ENCODE results near the gene MAPKAPK3.

MAPKAPK3 gene

GRCh38 chr3:50617096-50617791, at the start of gene MAPKAPK3:
MAPKAPK3 (plus strand) TSS chr3:50617151; CDS start chr3:50617566, 415 bp downstream.
- Histone ChIP-seq H3K9me3 (ENCODE audit: control insufficient read depth, insufficient read depth, low read length) (no peaks in the 10 kb centered on the region), H3F3A (ENCODE audit: control insufficient read depth, insufficient read depth) (peaks cover 13% of the 10 kb centered on the region), H3K4me3 (ENCODE audit: low read length) (peak within 1 kb of the TSS; percentile 84), H4K20me1 (ENCODE audit: control insufficient read depth, insufficient read depth, low read depth, low read length) (peaks cover 5% of the 10 kb centered on the region; the same call in 1 of the 2 replicates), H3K27me3 (ENCODE audit: control insufficient read depth, low read length) (peaks cover 21% of the 10 kb centered on the region), H3K79me2 (ENCODE audit: control insufficient read depth, low read length) (peaks cover 6% of the 10 kb centered on the region; the same call in 1 of the 2 replicates), H3K36me3 (ENCODE audit: control insufficient read depth, low read length) (no peaks in the 10 kb centered on the region), H3K27ac (ENCODE audit: low read depth, low read length) (no peak within 1 kb of the TSS), H3K4me1 (ENCODE audit: control insufficient read depth, low read length) (peaks cover 29% of the 10 kb centered on the region), H3K4me2 (ENCODE audit: low read length) (peak within 1 kb of the TSS; percentile 99), H3K9me2 (replicated peaks; ENCODE audit: control insufficient read depth, low read length) (no peaks in the 10 kb centered on the region)
- peak; percentile 36 for TF ChIP-seq CTCF (IDR thresholded peaks at IDR 0.05; ENCODE audit: low read depth, low read length, poor library complexity, severe bottlenecking)
- no peak for TF ChIP-seq EZH2phosphoT487 (IDR thresholded peaks at IDR 0.05; ENCODE audit: borderline replicate concordance, low read length)

- H3K9me3 ChIP-seq (ENCODE audit: control insufficient read depth, insufficient read depth, low read length) = no peaks in the 10 kb centered on the region
- peak within 1 kb of the TSS; percentile 74 for H3K4me2 ChIP-seq (ENCODE audit: low read length)
- H4K20me1 ChIP-seq (ENCODE audit: control insufficient read depth, insufficient read depth, low read depth, low read length) = no peaks in the 10 kb centered on the region
- H3F3A ChIP-seq (ENCODE audit: control insufficient read depth, insufficient read depth) = no peaks in the 10 kb centered on the region
- H3K4me1 ChIP-seq (ENCODE audit: control insufficient read depth, low read length) = peaks cover 27% of the 10 kb centered on the region
- H3K4me3 ChIP-seq (ENCODE audit: low read length) = peak within 1 kb of the TSS; percentile 85
- peaks cover 10% of the 10 kb centered on the region for H3K79me2 ChIP-seq (ENCODE audit: control insufficient read depth, low read length)
- H3K27ac ChIP-seq (ENCODE audit: low read depth, low read length) = no peak within 1 kb of the TSS
- peaks cover 4% of the 10 kb centered on the region for H3K36me3 ChIP-seq (ENCODE audit: control insufficient read depth, low read length)
- TF ChIP-seq CTCF (IDR thresholded peaks at IDR 0.05; ENCODE audit: low read depth, low read length, poor library complexity, severe bottlenecking) (no peak), EZH2phosphoT487 (IDR thresholded peaks at IDR 0.05; ENCODE audit: borderline replicate concordance, low read length) (no peak; the same call in 1 of the 2 replicates)
- H3K27me3 ChIP-seq (ENCODE audit: control insufficient read depth, low read length) = peaks cover 22% of the 10 kb centered on the region
- no peaks in the 10 kb centered on the region for H3K9me2 ChIP-seq (replicated peaks; ENCODE audit: control insufficient read depth, low read length)
Measured at GRCh38 chr3:50567386-50568167, 49.4 kb upstream of the MAPKAPK3 start, which contains the start of gene C3orf18. C3orf18 (minus strand) TSS chr3:50567747; CDS start chr3:50565699, 2,048 bp downstream.

GRCh38 chr3:50568947-50569749, 47.8 kb upstream of the MAPKAPK3 start, which contains the start of gene HEMK1:
HEMK1 (plus strand) TSS chr3:50569522; CDS start chr3:50571105, 1,583 bp downstream.
- H4K20me1 ChIP-seq (ENCODE audit: control insufficient read depth, insufficient read depth, low read depth, low read length) = no peaks in the 10 kb centered on the region
- peaks cover 10% of the 10 kb centered on the region for H3K79me2 ChIP-seq (ENCODE audit: control insufficient read depth, low read length)
- peaks cover 10% of the 10 kb centered on the region for H3K36me3 ChIP-seq (ENCODE audit: control insufficient read depth, low read length)
- H3K27me3 ChIP-seq (ENCODE audit: control insufficient read depth, low read length) = peaks cover 22% of the 10 kb centered on the region
- no peaks in the 10 kb centered on the region for H3F3A ChIP-seq (ENCODE audit: control insufficient read depth, insufficient read depth)
- peaks cover 27% of the 10 kb centered on the region for H3K4me1 ChIP-seq (ENCODE audit: control insufficient read depth, low read length)
- H3K4me3 ChIP-seq (ENCODE audit: low read length) = peak within 1 kb of the TSS; percentile 85
- H3K9me2 ChIP-seq (replicated peaks; ENCODE audit: control insufficient read depth, low read length) = no peaks in the 10 kb centered on the region
- H3K27ac ChIP-seq (ENCODE audit: low read depth, low read length) = no peak within 1 kb of the TSS
- no peaks in the 10 kb centered on the region for H3K9me3 ChIP-seq (ENCODE audit: control insufficient read depth, insufficient read depth, low read length)
- no peak for TF ChIP-seq CTCF (IDR thresholded peaks at IDR 0.05; ENCODE audit: low read depth, low read length, poor library complexity, severe bottlenecking)
- TF ChIP-seq EZH2phosphoT487 (IDR thresholded peaks at IDR 0.05; ENCODE audit: borderline replicate concordance, low read length) = no peak
- peak within 1 kb of the TSS; percentile 74 for H3K4me2 ChIP-seq (ENCODE audit: low read length)

All from DOHH2 (cell line).